Smooth muscle cell (in vitro differentiated cells): ENCODE data around the gene APBB3. TPM values are rescaled to one million over a fixed set of nuclear protein-coding genes. Genes with fewer than 3 reads are reported as not detected.

ENCODE experiments used
- DNase-seq: peaks from one replicate; lab custom pipeline; 2025; ENCODE audit not compliant: unreplicated experiment; lab: John Stamatoyannopoulos, UW
- H2AFZ ChIP-seq: fragments of 200-600 bp; sonication (generic); 2 replicates; pipeline ENCODE4 v1.6.0; 2016; ENCODE audit warnings: antibody characterized with exemption, low read depth, mild to moderate bottlenecking
- H3F3A ChIP-seq: fragments of 200-600 bp; sonication (generic); 2 replicates; pipeline ENCODE4 v1.6.0; 2017; ENCODE audit warnings: antibody characterized with exemption, low read depth
- H3K27ac ChIP-seq: fragments of 200-600 bp; sonication (generic); 2 replicates; pipeline ENCODE4 v1.5.1; 2016; ENCODE audit warnings: low read depth, mild to moderate bottlenecking
- H3K27me3 ChIP-seq: fragments of 200-600 bp; sonication (generic); 2 replicates; pipeline ENCODE4 v1.6.1; 2016; ENCODE audit warnings: low read depth, mild to moderate bottlenecking
- H3K36me3 ChIP-seq: fragments of 200-600 bp; sonication (generic); 2 replicates; pipeline ENCODE4 v1.5.1; 2016; ENCODE audit warnings: low read depth
- H3K4me1 ChIP-seq: fragments of 200-600 bp; sonication (generic); 2 replicates; pipeline ENCODE4 v1.5.1; 2016; ENCODE audit warnings: low read depth
- H3K4me2 ChIP-seq: fragments of 200-600 bp; sonication (generic); 2 replicates; pipeline ENCODE4 v1.6.0; 2016; ENCODE audit warnings: mild to moderate bottlenecking
- H3K4me3 ChIP-seq: fragments of 200-600 bp; sonication (generic); 2 replicates; pipeline ENCODE4 v1.5.1; 2016; ENCODE audit warnings: mild to moderate bottlenecking
- H3K79me2 ChIP-seq: fragments of 200-600 bp; sonication (generic); 2 replicates; pipeline ENCODE4 v1.6.0; 2016; ENCODE audit warnings: low read depth, mild to moderate bottlenecking
- H3K9ac ChIP-seq: fragments of 200-600 bp; sonication (generic); 2 replicates; pipeline ENCODE4 v1.6.0; 2016; ENCODE audit warnings: low read depth
- H3K9me3 ChIP-seq: fragments of 200-600 bp; sonication (generic); replicated peaks from 2 replicates; pipeline ENCODE4 v1.5.1; 2016; ENCODE audit warnings: low read depth
- H4K20me1 ChIP-seq: fragments of 200-600 bp; sonication (generic); 2 replicates; pipeline ENCODE4 v1.6.0; 2016; ENCODE audit warnings: low read depth
- WGBS: methylation state at CpG from one replicate; pipeline ENCODE4 v1.1.7; 2016; ENCODE audit warnings: low lambda C conversion rate; 5-methylcytosine and 5-hydroxymethylcytosine counted together
- polyA plus RNA-seq: library from polyadenylated mRNA; unstranded; fragments of >200 nt; fragmentation: Nextera tagmentation; extraction: Ambion mirVana; gene quantifications from 2 replicates; pipeline ENCODE4 v1.2.1, GENCODE V29; 2016
- total RNA-seq: library from RNA; depleted of rRNA; stranded (reverse); fragments of >200 nt; gene quantifications from 2 replicates; pipeline ENCODE4 v1.2.3, GENCODE V29; 2014
- TF ChIP-seq, protein P1 (sequence below): fragments of 200-600 bp; sonication (generic); IDR thresholded peaks from 2 replicates; pipeline ENCODE4 v1.5.1; 2017; ENCODE audit warnings: borderline replicate concordance, mild to moderate bottlenecking, antibody characterized with exemption; ENCODE audit not compliant: insufficient read depth, poor library complexity, severe bottlenecking

APBB3 gene
- total and polyA plus RNA-seq, 2 experiments from 2014 or later = 11.5 to 18.8 TPM

DNA sequence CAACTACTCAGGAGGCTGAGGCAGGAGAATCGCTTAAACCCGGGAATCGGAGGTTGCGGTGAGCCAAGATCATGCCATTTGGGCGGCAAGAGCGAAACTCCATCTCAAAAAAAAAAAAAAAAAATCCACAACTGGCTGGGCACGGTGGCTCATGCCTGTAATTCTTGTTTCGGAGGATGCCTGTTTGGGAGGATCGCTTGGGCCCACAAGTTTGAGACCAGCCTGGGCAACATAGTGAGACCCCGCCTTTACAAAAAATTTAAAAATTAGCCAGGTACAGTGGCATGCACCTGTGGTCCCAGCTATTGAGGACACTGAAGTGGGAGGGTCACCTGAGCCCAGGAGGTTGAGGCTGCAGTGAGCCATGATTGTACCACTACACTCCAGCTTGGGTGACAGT lies 18.8 kb downstream of the APBB3 start:
- H3K36me3 ChIP-seq = no peaks in the 10 kb centered on the region
- DNase-seq = no peak
- peaks cover 6% of the 10 kb centered on the region for H3F3A ChIP-seq
- no peak overlapping the region for H3K4me2 ChIP-seq
- peaks cover 29% of the 10 kb centered on the region for H4K20me1 ChIP-seq
- H3K9ac ChIP-seq = no peak overlapping the region
- TF ChIP-seq, protein P1, sequence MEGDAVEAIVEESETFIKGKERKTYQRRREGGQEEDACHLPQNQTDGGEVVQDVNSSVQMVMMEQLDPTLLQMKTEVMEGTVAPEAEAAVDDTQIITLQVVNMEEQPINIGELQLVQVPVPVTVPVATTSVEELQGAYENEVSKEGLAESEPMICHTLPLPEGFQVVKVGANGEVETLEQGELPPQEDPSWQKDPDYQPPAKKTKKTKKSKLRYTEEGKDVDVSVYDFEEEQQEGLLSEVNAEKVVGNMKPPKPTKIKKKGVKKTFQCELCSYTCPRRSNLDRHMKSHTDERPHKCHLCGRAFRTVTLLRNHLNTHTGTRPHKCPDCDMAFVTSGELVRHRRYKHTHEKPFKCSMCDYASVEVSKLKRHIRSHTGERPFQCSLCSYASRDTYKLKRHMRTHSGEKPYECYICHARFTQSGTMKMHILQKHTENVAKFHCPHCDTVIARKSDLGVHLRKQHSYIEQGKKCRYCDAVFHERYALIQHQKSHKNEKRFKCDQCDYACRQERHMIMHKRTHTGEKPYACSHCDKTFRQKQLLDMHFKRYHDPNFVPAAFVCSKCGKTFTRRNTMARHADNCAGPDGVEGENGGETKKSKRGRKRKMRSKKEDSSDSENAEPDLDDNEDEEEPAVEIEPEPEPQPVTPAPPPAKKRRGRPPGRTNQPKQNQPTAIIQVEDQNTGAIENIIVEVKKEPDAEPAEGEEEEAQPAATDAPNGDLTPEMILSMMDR = no peak
- no peaks in the 10 kb centered on the region for H3K79me2 ChIP-seq
- H3K27ac ChIP-seq = no peak overlapping the region
- H3K27me3 ChIP-seq = no peaks in the 10 kb centered on the region
- H3K4me1 ChIP-seq = peaks cover 15% of the 10 kb centered on the region
- 97% methylated on average over 9 of the region's 10 CpGs for WGBS
- H3K9me3 ChIP-seq = no peaks in the 10 kb centered on the region
- H2AFZ ChIP-seq = no peak overlapping the region
- no peak overlapping the region for H3K4me3 ChIP-seq

- peaks cover 23% of the 10 kb centered on the region for H4K20me1 ChIP-seq
- H3K79me2 ChIP-seq = no peaks in the 10 kb centered on the region
- H3K9ac ChIP-seq = no peak overlapping the region
- DNase-seq = no peak
- H3K9me3 ChIP-seq = no peaks in the 10 kb centered on the region
- TF ChIP-seq, protein P1 = no peak
- no peaks in the 10 kb centered on the region for H3K36me3 ChIP-seq
- no peak overlapping the region for H3K27ac ChIP-seq
- no peak overlapping the region for H3K4me3 ChIP-seq
- H3K4me1 ChIP-seq = peaks cover 15% of the 10 kb centered on the region
- no peak overlapping the region for H2AFZ ChIP-seq
- no peaks in the 10 kb centered on the region for H3K27me3 ChIP-seq
- H3F3A ChIP-seq = peaks cover 5% of the 10 kb centered on the region
- H3K4me2 ChIP-seq = no peak overlapping the region
- 98% methylated on average over 7 of the region's 7 CpGs for WGBS
Measured at GRCh38 chr5:140544986-140545385, 19.4 kb downstream of the APBB3 start.

- no peak overlapping the region for H2AFZ ChIP-seq
- no peaks in the 10 kb centered on the region for H3K27me3 ChIP-seq
- H3F3A ChIP-seq = no peaks in the 10 kb centered on the region
- no peak overlapping the region for H3K27ac ChIP-seq
- H4K20me1 ChIP-seq = peaks cover 4% of the 10 kb centered on the region
- no peak for DNase-seq
- no peaks in the 10 kb centered on the region for H3K9me3 ChIP-seq
- peaks cover 9% of the 10 kb centered on the region for H3K4me1 ChIP-seq
- H3K36me3 ChIP-seq = peaks cover 11% of the 10 kb centered on the region
- no peak overlapping the region for H3K4me3 ChIP-seq
- no peak overlapping the region for H3K9ac ChIP-seq
- TF ChIP-seq, protein P1 = no peak
- no peak overlapping the region for H3K4me2 ChIP-seq
- 95% methylated on average over 5 of the region's 5 CpGs for WGBS
- no peaks in the 10 kb centered on the region for H3K79me2 ChIP-seq
Measured at GRCh38 chr5:140542972-140543371, 21.4 kb downstream of the APBB3 start.

GRCh38 chr5:140540227-140540626 lies 24.2 kb downstream of the APBB3 start:
- Histone ChIP-seq H3K79me2 (no peaks in the 10 kb centered on the region), H3K4me3 (no peak overlapping the region), H3K36me3 (peaks cover 11% of the 10 kb centered on the region), H4K20me1 (no peaks in the 10 kb centered on the region), H2AFZ (no peak overlapping the region), H3K9ac (no peak overlapping the region), H3K4me2 (no peak overlapping the region), H3K27me3 (no peaks in the 10 kb centered on the region), H3F3A (peaks cover 3% of the 10 kb centered on the region), H3K4me1 (no peaks in the 10 kb centered on the region), H3K9me3 (no peaks in the 10 kb centered on the region), H3K27ac (no peak overlapping the region)
- 93% methylated on average over 1 of the region's 1 CpG for WGBS
- DNase-seq = no peak
- TF ChIP-seq, protein P1 = no peak
